ENCODE results near the gene TBC1D8.
A peak's percentile ranks its signal among the peaks of the same experiment; 100 is the strongest.

The TBC1D8 gene

DNA sequence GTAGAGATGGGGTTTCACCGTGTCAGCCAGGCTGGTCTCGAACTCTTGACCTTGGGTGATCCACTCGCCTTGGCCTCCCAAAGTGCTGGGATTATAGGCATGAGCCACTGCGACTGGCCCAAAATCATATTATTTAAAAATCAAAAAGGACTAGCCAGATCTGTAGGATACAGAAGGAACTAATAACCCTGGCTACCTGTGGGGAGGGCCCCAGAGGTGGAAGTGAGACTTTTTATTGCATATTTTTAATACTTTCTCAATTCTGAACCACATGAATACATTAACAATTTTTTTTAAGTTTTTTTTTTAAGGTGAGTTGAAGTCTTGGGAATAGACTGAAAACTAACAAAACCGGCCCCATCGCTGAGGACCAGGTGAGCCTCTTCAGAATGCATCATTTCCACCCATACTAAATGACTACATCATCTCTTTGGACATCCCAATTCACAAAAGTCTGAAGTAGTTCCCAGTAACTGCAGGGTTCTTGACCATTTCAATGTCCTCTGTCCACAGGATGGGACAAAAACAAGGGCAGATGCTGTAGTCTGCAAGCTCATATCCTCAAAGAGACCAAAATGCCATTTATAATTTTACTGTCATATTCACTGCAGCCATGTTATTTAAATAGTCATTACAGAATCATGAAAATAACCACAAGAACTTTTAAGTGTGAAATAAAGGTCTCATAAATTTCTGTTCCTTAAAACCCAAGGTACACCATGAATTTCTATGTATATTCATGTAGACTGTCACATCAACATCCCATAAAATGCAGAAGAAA, 127.7 kb downstream of the TBC1D8 start:
- no peak for ATAC-seq

GRCh38 chr2:101022221-101022620, 129.0 kb downstream of the TBC1D8 start:
- no peak for ATAC-seq

GRCh38 chr2:101018934-101019333, 132.2 kb downstream of the TBC1D8 start:
- ATAC-seq, result no peak

GRCh38 chr2:101017371-101017770, 133.8 kb downstream of the TBC1D8 start:
- no peak for ATAC-seq

DNA sequence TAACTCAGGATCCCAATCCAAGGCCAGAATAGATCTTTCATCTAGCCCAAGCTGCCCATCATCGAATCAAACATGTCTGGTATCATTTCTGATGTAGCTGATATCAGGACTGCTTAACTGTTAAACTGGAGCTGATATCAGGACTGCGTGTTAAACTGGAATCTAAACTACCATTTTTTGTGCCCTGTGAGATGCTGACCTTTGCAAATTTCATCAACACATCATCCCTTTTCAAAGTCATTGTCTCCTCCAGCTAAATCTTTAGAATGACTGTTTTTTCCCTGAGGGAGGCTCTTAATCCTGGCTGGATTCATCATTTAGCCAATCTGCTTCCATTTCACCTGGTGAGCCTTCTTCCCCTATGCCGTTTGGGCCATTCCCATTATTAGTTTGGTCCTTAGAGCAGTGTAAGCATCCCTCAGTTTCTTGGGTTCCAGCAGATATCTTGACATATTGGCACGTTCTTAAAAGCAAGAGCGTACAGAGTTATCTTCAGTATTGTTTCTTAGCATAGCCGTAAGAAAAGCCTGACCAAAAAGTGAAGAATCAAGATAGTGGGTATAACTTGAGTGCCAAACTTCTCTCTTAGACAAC, 136.8 kb downstream of the TBC1D8 start:
- ATAC-seq, result no peak

- no peak for ATAC-seq
These were observed 138.4 kb downstream of the TBC1D8 start for GRCh38 chr2:101012706-101013181.

DNA sequence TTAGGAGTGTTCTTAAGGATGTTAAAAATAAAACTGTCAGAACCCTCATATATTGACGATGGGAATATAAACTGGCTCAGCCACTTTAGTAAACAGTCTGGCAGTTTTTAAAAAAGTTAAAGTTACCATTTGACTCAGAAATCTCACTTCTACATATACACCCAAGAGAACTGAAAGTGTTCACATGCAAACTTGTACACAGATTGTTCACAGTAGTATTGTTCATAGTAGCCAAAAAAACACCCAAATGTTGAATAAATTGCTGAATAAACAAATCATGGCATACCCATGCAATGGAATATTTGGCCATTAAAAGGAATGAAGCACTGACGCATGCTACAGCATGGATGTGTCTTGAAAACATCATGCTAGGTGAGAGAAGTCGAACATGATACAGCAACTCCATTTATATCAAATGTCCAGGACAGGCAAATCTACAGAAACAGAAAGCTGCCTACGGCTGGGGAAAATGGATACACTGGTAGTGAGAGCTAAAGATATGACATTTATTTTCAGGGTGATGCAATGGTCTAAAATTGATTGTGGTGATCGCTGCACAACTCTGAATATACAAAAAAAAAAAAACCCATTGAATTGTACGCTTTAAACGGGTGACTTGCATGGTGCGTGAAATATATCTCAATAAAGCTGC, 139.0 kb downstream of the TBC1D8 start:
- peak; percentile 44 to 74 for ATAC-seq

DNA sequence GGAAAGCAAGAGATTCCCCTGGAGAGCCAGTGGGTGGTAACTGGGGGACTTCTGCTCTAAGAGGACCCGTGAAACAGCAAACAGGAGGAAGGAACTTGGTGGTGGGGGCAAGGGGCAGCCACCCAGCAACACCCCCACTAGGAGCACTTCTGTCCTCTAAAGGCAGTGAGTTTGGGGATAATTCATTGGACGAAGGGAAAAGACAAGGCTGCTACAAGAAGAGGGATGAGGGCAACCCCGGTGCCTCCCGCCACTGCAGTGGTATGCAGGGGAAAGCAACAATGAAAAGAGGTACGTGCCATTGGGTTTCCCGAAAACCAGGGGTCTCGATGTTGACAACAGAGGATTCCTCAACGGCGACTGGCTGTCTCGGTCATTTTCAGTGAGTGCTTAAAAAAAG, 140.0 kb downstream of the TBC1D8 start:
- ATAC-seq, result no peak

- no peak for ATAC-seq
These were observed 143.5 kb downstream of the TBC1D8 start for GRCh38 chr2:101007415-101008345.

DNA sequence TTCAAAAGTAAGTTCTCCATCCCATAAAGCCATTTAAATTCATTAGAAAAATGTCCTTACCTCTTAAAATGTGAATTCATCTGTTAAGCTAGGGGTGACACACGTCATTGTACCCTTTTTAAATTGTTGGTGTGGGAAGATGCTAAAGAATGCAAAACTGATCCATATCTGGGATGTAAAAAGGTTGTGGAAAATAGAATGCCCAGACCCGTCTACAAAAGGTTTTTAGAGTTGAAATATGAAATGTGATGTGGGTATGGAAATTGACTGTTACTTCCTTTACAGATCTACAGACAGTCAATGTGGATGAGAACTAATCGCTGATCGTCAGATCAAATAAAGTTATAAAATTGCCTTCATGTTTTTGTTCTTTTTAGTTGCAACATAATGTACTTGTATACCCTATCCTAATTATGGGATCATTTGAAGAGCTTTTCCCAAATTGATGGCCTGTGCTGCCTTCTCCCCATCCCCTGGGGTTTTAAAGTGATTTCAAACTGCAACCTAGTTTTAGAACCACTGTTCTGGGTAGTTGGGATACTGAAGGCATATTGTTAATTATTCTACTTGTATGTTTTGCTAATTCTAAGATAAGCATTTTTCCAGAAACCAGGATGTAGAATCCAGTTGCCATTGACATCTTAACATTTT, 145.0 kb downstream of the TBC1D8 start:
- no peak for ATAC-seq

- no peak for ATAC-seq
These were observed 146.4 kb downstream of the TBC1D8 start for GRCh38 chr2:101004620-101005325.

DNA sequence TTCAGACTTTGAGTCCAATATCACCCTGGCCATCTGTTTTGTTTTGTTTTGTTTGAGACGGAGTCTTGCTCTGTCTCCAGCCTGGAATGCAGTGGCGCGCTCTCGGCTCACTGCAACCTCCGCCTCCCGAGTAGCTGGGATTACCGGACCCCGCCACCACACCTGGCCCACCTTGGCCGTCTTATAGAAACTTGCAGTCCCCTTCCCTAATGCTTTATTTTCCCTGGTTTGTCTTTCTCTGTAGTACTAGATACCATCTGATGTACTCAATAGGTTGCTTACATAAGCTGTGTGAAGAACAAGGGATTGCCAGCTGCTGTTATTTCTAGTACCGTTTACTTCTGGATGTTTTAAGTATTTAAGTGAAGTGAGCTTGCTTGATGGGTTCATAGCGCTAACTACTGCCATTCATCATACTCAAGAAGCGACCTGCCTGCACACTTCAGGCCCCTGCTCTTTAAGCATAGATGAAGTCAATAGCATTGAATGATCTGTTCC, 147.9 kb downstream of the TBC1D8 start:
- ATAC-seq, result no peak

- no peak for ATAC-seq
These were observed 148.5 kb downstream of the TBC1D8 start for GRCh38 chr2:101002562-101003277.

- peak; percentile 93 to 95 for ATAC-seq
These were observed 149.3 kb downstream of the TBC1D8 start, which contains the start of gene RPL31 for GRCh38 chr2:101001691-101002561. Gene RPL31 (plus strand): TSS chr2:101002289. CDS start chr2:101002702, 413 bp downstream.

DNA sequence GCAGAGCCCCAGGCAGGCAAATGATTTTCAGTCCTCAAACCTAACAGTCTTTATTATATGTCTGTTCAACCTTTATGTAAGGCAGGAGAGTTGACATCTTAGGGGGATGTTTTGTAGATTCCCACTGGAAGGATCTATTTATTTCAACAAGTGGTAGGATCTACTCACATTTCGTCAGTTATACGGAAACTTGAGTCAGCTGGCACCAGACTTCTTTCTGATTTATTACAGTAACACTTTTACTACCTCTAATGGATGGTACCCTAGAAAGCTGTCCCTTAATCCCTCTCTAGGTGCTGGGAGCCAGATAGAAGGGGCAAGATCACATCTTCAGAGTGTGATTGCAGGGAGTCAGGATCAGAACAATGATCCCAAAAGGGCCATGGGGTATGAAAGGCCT, 151.2 kb downstream of the TBC1D8 start:
- no peak for ATAC-seq

- no peak for ATAC-seq
These were observed 153.0 kb downstream of the TBC1D8 start for GRCh38 chr2:100998235-100998573.

DNA sequence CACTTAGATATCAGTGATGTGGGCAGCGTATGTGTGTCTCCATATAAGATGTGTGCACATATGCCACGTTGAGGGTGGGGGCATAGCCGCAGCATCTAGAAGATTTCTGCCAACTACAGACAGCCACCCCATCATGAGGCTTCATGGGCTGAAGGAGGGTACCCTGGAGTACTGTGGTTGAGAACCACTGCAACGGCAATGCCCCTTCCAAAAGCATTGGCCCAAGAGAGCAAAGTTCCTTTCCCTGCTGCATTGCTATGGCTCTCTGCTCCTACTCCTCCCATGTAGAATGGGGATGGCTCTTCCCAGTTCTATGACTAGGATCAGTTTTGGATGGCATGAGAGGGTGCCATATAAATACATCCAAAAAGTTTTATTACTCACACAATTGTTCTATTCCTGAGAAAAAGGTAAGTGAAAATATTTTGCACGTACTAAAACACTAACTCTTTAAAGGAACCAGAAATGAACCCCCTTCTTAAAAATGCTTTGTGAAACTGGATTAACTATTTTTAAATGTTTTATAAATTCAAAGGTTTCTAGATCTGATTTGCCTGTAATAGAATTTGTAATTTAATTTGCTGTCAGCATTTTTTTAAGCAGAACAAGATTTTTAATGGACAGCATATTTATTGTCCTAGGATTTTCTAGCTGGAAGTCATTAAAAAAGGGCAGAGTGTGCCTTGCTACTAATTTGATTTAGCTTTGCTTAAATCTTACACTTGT, 153.5 kb downstream of the TBC1D8 start:
- no peak for ATAC-seq

GRCh38 chr2:100995309-100996075, 155.7 kb downstream of the TBC1D8 start:
- ATAC-seq, result no peak
